Endothelial cell of umbilical vein (primary cell): ENCODE measurements around the gene HOXA10. TPM values are rescaled to one million over a fixed set of nuclear protein-coding genes. Genes with fewer than 3 reads are reported as not detected.

Experiments
- BruUV-seq: library from RNA; stranded (reverse); fragments of 400-500 nt; replicated peaks from 2 replicates; lab custom pipeline; 2021; lab: Mats Ljungman, UMichigan
- CTCF ChIA-PET: fragments of 300-600, 350-600 bp; sonication (Branson Sonifier 250); formaldehyde crosslinking; loops from one replicate; lab custom pipeline; 2021; ENCODE audit warnings: antibody characterized with exemption, inconsistent platforms; lab: Charles Lee
- POLR2A ChIA-PET: fragments of 300-600, 350-600 bp; sonication (Branson Sonifier 250); formaldehyde crosslinking; loops from one replicate; lab custom pipeline; 2021; ENCODE audit warnings: antibody characterized with exemption, inconsistent platforms; lab: Charles Lee
- DNase-seq: peaks from one replicate; pipeline ENCODE4 v3.0.0-alpha.2; 2011; ENCODE audit warnings: low read depth, low spot score
- FAIRE-seq: peaks from 2 replicates; lab custom pipeline; 2011; peaks lifted over from hg19 to GRCh38; lab: Jason Lieb, UNC
- H2AFZ ChIP-seq: 2 replicates; pipeline ENCODE4 v1.6.0; 2012; ENCODE audit warnings: low read depth, low read length, control low read depth, inconsistent platforms
- H3K27ac ChIP-seq: 2 replicates; pipeline ENCODE4 v1.5.1; 2011; ENCODE audit warnings: low read depth, mild to moderate bottlenecking, control low read depth, low read length, moderate library complexity; ENCODE audit not compliant: insufficient read depth
- H3K27me3 ChIP-seq, 2 experiments: 2 replicates each; pipeline versions ENCODE4 v1.6.0 to v1.6.1; 2011; ENCODE audit warnings: low read length in 2 of 2, mixed read lengths in 1 of 2; ENCODE audit not compliant: control insufficient read depth in 2 of 2, insufficient read depth in 2 of 2
- H3K36me3 ChIP-seq, 2 experiments: 2 replicates in 1 of 2; 3 replicates in 1 of 2; pipeline ENCODE4 v1.5.1; 2011; ENCODE audit warnings: low read length in 2 of 2, mild to moderate bottlenecking in 1 of 2, moderate library complexity in 1 of 2; ENCODE audit not compliant: control insufficient read depth in 2 of 2, insufficient read depth in 2 of 2; ENCODE audit errors: extremely low read depth in 1 of 2
- H3K4me1 ChIP-seq: 3 replicates; pipeline ENCODE4 v1.5.1; 2011; ENCODE audit warnings: mild to moderate bottlenecking, low read length; ENCODE audit not compliant: control insufficient read depth, insufficient read depth; ENCODE audit errors: extremely low read depth
- H3K4me2 ChIP-seq: 2 replicates; pipeline ENCODE4 v1.6.1; 2011; ENCODE audit warnings: low read length, control low read depth, mixed read lengths; ENCODE audit not compliant: insufficient read depth
- H3K4me3 ChIP-seq, 3 experiments: fragments of 200-600 bp in 1 of 3; sonication (generic), shearing (Covaris generic) in 1 of 3; replicated peaks in 1 of 3; 2 replicates each; pipeline ENCODE4 v1.5.1; 2011 to 2016; ENCODE audit warnings: control low read depth in 3 of 3, low read length in 3 of 3, mild to moderate bottlenecking in 2 of 3, inconsistent platforms in 1 of 3, low read depth in 1 of 3, moderate library complexity in 1 of 3; ENCODE audit not compliant: insufficient read depth in 1 of 3
- H3K79me2 ChIP-seq: 2 replicates; pipeline ENCODE4 v1.6.0; 2012; ENCODE audit warnings: low read length, inconsistent platforms; ENCODE audit not compliant: control insufficient read depth, insufficient read depth
- H3K9ac ChIP-seq: replicated peaks from 2 replicates; pipeline ENCODE3; 2011; ENCODE audit warnings: low read length, control low read depth; ENCODE audit not compliant: insufficient read depth; ENCODE audit errors: extremely low read depth
- H3K9me1 ChIP-seq: replicated peaks from 3 replicates; pipeline ENCODE4 v1.6.0; 2011; ENCODE audit warnings: mild to moderate bottlenecking, low read length; ENCODE audit not compliant: control insufficient read depth, insufficient read depth; ENCODE audit errors: extremely low read depth
- H3K9me3 ChIP-seq: replicated peaks from 2 replicates; pipeline ENCODE4 v1.5.1; 2012; ENCODE audit warnings: low read length, inconsistent platforms; ENCODE audit not compliant: control insufficient read depth, insufficient read depth
- H4K20me1 ChIP-seq: replicated peaks from 2 replicates; pipeline ENCODE3; 2011; ENCODE audit warnings: mild to moderate bottlenecking, low read length; ENCODE audit not compliant: control insufficient read depth, insufficient read depth; ENCODE audit errors: extremely low read depth
- CTCF ChIP-seq, 2 donors: IDR thresholded peaks; 1 replicate in 1 of 2; 2 replicates in 1 of 2; pipeline ENCODE4 v1.5.1; 2011; ENCODE audit warnings: low read length in 2 of 2, mild to moderate bottlenecking in 2 of 2, moderate library complexity in 2 of 2, control low read depth in 1 of 2, inconsistent platforms in 1 of 2, low read depth in 1 of 2; ENCODE audit not compliant: insufficient read depth in 1 of 2; ENCODE audit errors: extremely low read depth in 1 of 2
- EZH2 ChIP-seq: IDR thresholded peaks from 2 replicates; pipeline ENCODE4 v1.6.1; 2012; ENCODE audit warnings: borderline replicate concordance, low read depth, mild to moderate bottlenecking, moderate library complexity, low read length, inconsistent platforms; ENCODE audit not compliant: severe bottlenecking
- FOS ChIP-seq: IDR thresholded peaks from 2 replicates; pipeline ENCODE4 v1.6.1; 2011; ENCODE audit warnings: mild to moderate bottlenecking, low read length, moderate library complexity, borderline replicate concordance; ENCODE audit not compliant: insufficient read depth
- GATA2 ChIP-seq: IDR thresholded peaks from 2 replicates; pipeline ENCODE4 v1.7.0; 2011; ENCODE audit warnings: low read depth, mild to moderate bottlenecking, moderate library complexity, mixed read lengths, low read length; ENCODE audit not compliant: insufficient read length, insufficient read depth
- JUN ChIP-seq: IDR thresholded peaks from 2 replicates; pipeline ENCODE4 v1.6.1; 2011; ENCODE audit warnings: borderline replicate concordance, low read depth; ENCODE audit not compliant: insufficient read length, insufficient read depth
- MAX ChIP-seq: IDR thresholded peaks from 2 replicates; pipeline ENCODE4 v1.6.1; 2011; ENCODE audit not compliant: insufficient read depth, insufficient read length
- MYC ChIP-seq: IDR thresholded peaks from one replicate; pipeline ENCODE4 v1.6.1; 2011; ENCODE audit warnings: mild to moderate bottlenecking, low read depth, low read length
- POLR2A ChIP-seq: IDR thresholded peaks from 2 replicates; pipeline ENCODE4 v1.6.1; 2012; ENCODE audit warnings: low read depth, mild to moderate bottlenecking, control low read depth, low read length
- POLR2AphosphoS5 ChIP-seq: IDR thresholded peaks from 2 replicates; pipeline ENCODE4 v1.6.1; 2012; ENCODE audit warnings: low read depth, mild to moderate bottlenecking, control low read depth, low read length, moderate library complexity; ENCODE audit not compliant: insufficient read depth
- dilution Hi-C: fragments of 300-500 bp; cut with MboI; formaldehyde crosslinking; loops from one replicate; pipeline ENCODE4 v1.15.0; 2019; ENCODE audit warnings: low sequenced_read_pairs; ENCODE audit not compliant: extremely low pct_ligation_motif_present
- intact Hi-C: fragments of 100-400 bp; cut with micrococcal nuclease; formaldehyde crosslinking; loops from one replicate; pipeline ENCODE4 v1.10.0; 2022
- polyA plus RNA-seq, 4 experiments: library from polyadenylated mRNA; depleted of rRNA in 3 of 4; stranded (reverse) in 3 of 4; unstranded in 1 of 4; fragments of >200 nt; gene quantifications; 2 replicates each; pipeline versions ENCODE4 v1.2.1 to v1.2.3, GENCODE V29; 2011 to 2012; ENCODE audit warnings: missing spikeins in 1 of 4
- total RNA-seq: library from RNA; stranded (reverse); gene quantifications from 2 replicates; pipeline ENCODE4 v1.2.3, GENCODE V29; 2021

The HOXA10 gene
- total and polyA plus RNA-seq, 2 donors (not counting 3 experiments of a cell fraction or from before 2014, with no cell fraction given): 24.4 to 30.3 TPM

- Histone ChIP-seq H3K4me1 (peaks cover 62% of the 10 kb centered on the region), H3K27ac (peak overlapping the region; percentile 96), H3K9me3 (no peaks in the 10 kb centered on the region), H3K36me3 (no peaks in the 10 kb centered on the region), H4K20me1 (no peaks in the 10 kb centered on the region), H3K4me2 (peak overlapping the region; percentile 13), H3K4me3 (peak overlapping the region in 2 of 3 experiments; percentile 53 to 94), H3K79me2 (peaks cover 92% of the 10 kb centered on the region), H3K9ac (no peak overlapping the region), H3K9me1 (no peaks in the 10 kb centered on the region), H2AFZ (peak overlapping the region; percentile 23), H3K27me3 (no peaks in the 10 kb centered on the region)
- no peak for FAIRE-seq
- dilution Hi-C loops (no loop called here), intact Hi-C loops (no loop called here)
- no TSS peak for BruUV-seq
- ChIA-PET CTCF (interaction anchor here (0.6 to 8.0 kb wide), 36 partner anchors 8 to 1319 kb away, joined by 3 to 86 read pairs (median 6); partner anchors contain the start of genes HOXA3, HOXA4, HOXA5 and HOXA6), POLR2A (interaction anchor here (1.1 to 1.4 kb wide), 2 partner anchors 13 to 74 kb away, joined by 3 to 5 read pairs; no protein-coding TSS in a partner anchor)
- no peak for TF ChIP-seq CTCF (IDR thresholded peaks at IDR 0.05; ENCODE audit: extremely low read depth in 1 of 2, insufficient read depth in 1 of 2, low read depth in 1 of 2, low read length in 2 of 2)
- no peak for TF ChIP-seq JUN
- TF ChIP-seq GATA2: no peak
- TF ChIP-seq POLR2A: no peak
- TF ChIP-seq EZH2: no peak
- TF ChIP-seq MYC: no peak
- no peak for TF ChIP-seq FOS
- TF ChIP-seq POLR2AphosphoS5: no peak
- TF ChIP-seq MAX: no peak
- DNase-seq: peak; percentile 11
These were observed 6.6 kb upstream of the HOXA10 start for GRCh38 chr7:27180431-27181420.
